Psoas muscle (tissue), 8 donors: Measurements from ENCODE around the gene SH2D3A. TPM values are rescaled to one million over a fixed set of nuclear protein-coding genes. Genes with fewer than 3 reads are reported as not detected.

Experiments used
- ATAC-seq, 4 donors: fragments of 200-7000 bp; cut with Tn5 transposase; one replicate each; pipeline ENCODE4 v1.9.1; 2020; ENCODE audit warnings: moderate library complexity in 3 of 4, mild to moderate bottlenecking in 2 of 4
- DNase-seq, 2 donors: peaks; one replicate each; pipeline ENCODE4 v3.0.0-alpha.2; 2020
- H3K27ac ChIP-seq: fragments of 200-600 bp; one replicate; pipeline ENCODE4 v1.8.0; 2022
- H3K27me3 ChIP-seq, 3 donors: fragments of 200-600 bp in 1 of 3; one replicate each; pipeline versions ENCODE4 v1.6.1 to v1.8.0; 2013 to 2022; ENCODE audit warnings: low read length in 2 of 3, mild to moderate bottlenecking in 2 of 3, moderate library complexity in 1 of 3; ENCODE audit not compliant: insufficient read depth in 3 of 3
- H3K36me3 ChIP-seq, 2 donors: fragments of 200-600 bp in 1 of 2; one replicate each; pipeline versions ENCODE4 v1.6.1 to v1.8.0; 2013 to 2022; ENCODE audit warnings: low read depth in 1 of 2, mild to moderate bottlenecking in 1 of 2, moderate library complexity in 1 of 2; ENCODE audit not compliant: insufficient read depth in 1 of 2
- H3K4me1 ChIP-seq: fragments of 200-600 bp; one replicate; pipeline ENCODE4 v1.8.0; 2022
- H3K4me3 ChIP-seq: fragments of 200-600 bp; one replicate; pipeline ENCODE4 v1.8.0; 2022; ENCODE audit warnings: mild to moderate bottlenecking
- H3K9me3 ChIP-seq: fragments of 200-600 bp; one replicate; pipeline ENCODE4 v1.8.0; 2022
- WGBS, 3 donors: extraction: QIAGEN DNeasy Blood & Tissue Kit; methylation state at CpG; one replicate each; pipeline versions ENCODE4 v1.1.6 to v1.1.7; 2013; 5-methylcytosine and 5-hydroxymethylcytosine counted together
- intact Hi-C, 2 donors: fragments of 100-400 bp; cut with DNase I; formaldehyde crosslinking; loops; one replicate each; pipeline versions ENCODE4 v1.11.0 to v1.14.2; 2022
- polyA plus RNA-seq, 3 donors: library from polyadenylated mRNA; stranded (reverse); fragments of 200-250 nt; gene quantifications; one replicate each; pipeline ENCODE4 v1.2.3, GENCODE V29; 2013
- total RNA-seq, 4 donors: library from RNA; stranded (reverse); fragmentation: NEBNext Ultra II Directional in 2 of 4; extraction: Animal tissue kit (Norgen Biotek cat#: 25700) in 2 of 4; gene quantifications; one replicate each; pipeline versions ENCODE4 v1.2.1 to v1.2.4, GENCODE V29; 2021 to 2023
- TF ChIP-seq, protein P1 (sequence below): fragments of 200-600 bp; IDR thresholded peaks from one replicate; pipeline ENCODE4 v1.8.0; 2022; ENCODE audit warnings: antibody characterized with exemption
- donor health status: healthy with polysubstance abuse.
- donor health status: DM: no; HTN: no; CAD: no; lungs with moderate emphysema.
- donor health status: Bipolar disorder and iron deficiency.
- donor health status: healthy.
- donor health status: DM: yes; HTN: yes; CAD: no.
- donor health status: DM: no; HTN: no; CAD: no.
- donor health status: DM: no; HTN: no; CAD: no.
- donor health status: DM: yes; HTN: yes; CAD: no.

The SH2D3A gene
- total and polyA plus RNA-seq, 7 donors = 0.07 to 0.17 (median 0.12) TPM; not detected in 3

DNA sequence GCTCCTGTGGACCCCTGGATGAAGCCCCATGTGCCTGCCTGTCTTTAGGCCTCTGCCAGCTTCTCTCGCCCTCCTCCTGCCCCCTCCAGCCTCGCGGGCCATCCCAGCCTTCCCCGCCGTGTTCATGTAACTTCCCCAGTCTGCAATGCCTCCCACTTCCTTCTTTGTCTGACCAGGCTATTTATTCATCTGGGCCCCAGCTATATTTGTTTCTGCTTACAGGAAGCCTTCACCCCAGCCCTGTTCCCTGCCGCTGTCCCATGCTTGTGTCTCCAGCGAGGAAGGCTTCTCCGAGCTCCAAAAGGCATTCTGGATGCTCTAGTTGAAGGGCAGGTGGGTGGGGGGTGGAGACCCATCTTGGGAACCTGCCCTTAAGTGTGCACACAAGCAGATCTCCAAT, 38.9 kb downstream of the SH2D3A start:
- H3K4me1 ChIP-seq = no peaks in the 10 kb centered on the region
- intact Hi-C loops = no loop called here
- TF ChIP-seq, protein P1, sequence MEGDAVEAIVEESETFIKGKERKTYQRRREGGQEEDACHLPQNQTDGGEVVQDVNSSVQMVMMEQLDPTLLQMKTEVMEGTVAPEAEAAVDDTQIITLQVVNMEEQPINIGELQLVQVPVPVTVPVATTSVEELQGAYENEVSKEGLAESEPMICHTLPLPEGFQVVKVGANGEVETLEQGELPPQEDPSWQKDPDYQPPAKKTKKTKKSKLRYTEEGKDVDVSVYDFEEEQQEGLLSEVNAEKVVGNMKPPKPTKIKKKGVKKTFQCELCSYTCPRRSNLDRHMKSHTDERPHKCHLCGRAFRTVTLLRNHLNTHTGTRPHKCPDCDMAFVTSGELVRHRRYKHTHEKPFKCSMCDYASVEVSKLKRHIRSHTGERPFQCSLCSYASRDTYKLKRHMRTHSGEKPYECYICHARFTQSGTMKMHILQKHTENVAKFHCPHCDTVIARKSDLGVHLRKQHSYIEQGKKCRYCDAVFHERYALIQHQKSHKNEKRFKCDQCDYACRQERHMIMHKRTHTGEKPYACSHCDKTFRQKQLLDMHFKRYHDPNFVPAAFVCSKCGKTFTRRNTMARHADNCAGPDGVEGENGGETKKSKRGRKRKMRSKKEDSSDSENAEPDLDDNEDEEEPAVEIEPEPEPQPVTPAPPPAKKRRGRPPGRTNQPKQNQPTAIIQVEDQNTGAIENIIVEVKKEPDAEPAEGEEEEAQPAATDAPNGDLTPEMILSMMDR = no peak

DNA sequence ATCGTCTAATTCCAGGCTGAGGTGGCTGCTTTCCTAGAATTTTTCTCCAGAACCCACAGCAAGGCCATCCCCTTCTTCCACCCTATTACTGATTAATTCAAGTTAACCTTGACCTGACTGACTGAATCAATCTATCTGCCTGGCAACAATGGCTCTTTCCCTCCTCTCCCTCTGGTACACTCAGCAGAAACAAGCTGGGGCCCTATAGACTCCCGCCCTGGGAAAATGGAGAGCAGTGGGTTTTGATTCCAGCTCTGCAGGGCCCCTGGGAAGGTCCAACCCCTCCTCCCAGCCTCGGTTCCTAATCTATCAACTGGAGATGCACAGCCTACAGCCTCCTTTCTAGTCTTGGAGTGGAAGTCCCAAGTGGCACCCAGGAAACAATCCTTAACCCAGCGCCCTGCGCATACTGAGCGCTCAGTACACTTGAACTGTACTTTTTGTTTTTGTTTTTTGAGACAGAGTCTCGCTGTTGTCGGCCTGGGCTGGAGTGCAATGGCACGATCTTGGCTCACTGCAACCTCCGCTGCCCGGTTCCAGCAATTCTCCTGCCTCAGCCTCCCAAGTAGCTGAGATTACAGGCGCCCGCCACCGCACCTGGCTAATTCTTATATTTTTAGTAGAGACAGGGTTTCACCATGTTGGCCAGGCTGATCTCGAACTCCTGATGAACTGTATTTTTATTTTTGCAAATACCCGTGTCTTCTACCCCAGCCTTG, 41.6 kb downstream of the SH2D3A start:
- ATAC-seq (no peak), DNase-seq (no peak)
- H3K27ac ChIP-seq = no peak overlapping the region
- no peaks in the 10 kb centered on the region for H3K9me3 ChIP-seq
- no peaks in the 10 kb centered on the region for H3K4me1 ChIP-seq
- peaks cover 0 to 6% of the 10 kb centered on the region in 2 donors for H3K36me3 ChIP-seq
- 82 to 86% (median 83%) methylated on average over 16 of the region's 16 CpGs for WGBS, 3 donors
- no peak overlapping the region for H3K4me3 ChIP-seq
- intact Hi-C loops = no loop called here
- H3K27me3 ChIP-seq = peaks cover 0 to 1% (median 0%) of the 10 kb centered on the region in 3 donors
- TF ChIP-seq, protein P1 = no peak

More for the DNA sequence above, 38.9 kb downstream of the SH2D3A start:
- Histone ChIP-seq H3K27ac (no peak overlapping the region), H3K27me3 (no peaks in the 10 kb centered on the region), H3K4me3 (no peak overlapping the region), H3K36me3 (peaks cover 0 to 27% of the 10 kb centered on the region in 2 donors), H3K9me3 (no peaks in the 10 kb centered on the region)
- 34 to 36% (median 36%) methylated on average over 6 to 8 of the region's 8 CpGs for WGBS, 3 donors
- DNase-seq (no peak), ATAC-seq (no peak)

DNA sequence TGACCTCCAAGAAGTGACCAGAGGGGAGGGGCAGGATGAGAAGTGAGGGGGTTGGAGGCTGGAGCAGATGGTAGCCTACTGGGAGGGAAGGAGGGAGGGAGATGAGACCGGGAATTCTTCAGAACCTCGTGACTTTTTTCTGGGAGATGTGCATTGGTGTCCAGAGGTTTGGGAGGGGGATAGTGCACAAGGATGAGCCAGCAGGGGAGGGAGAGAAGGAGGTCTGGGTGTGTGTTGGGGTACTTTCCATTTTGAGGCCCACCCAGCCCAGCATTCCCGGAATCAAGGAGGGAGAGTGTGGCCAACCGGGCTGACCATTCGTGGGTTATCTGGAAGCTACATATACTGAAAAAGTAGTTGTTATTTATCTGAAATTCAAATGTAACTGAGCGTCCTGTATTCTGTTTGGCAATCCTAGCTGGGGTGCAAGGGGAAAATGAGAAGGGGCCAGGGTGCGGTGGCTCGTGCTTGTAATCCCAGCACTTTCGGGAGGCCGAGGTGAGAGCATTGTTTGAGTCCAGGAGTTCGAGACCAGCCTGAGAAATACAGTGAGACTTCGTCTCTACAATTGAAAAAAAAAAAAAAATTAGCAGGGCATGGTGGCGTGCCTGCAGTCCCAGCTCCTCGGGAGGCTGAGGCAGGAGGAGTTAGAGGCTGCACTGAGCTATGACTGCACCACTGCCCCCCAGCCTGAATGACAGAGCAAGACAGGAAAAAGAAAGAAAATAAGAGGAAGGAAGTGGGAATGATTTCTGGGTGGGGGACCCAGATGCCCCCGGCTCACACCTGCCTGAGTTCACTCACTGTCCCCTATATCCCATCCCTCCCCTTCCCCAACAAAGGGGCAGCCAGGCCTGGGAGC, 42.4 kb downstream of the SH2D3A start:
- WGBS, 3 donors = 61 to 70% (median 67%) methylated on average over 15 of the region's 15 CpGs

DNA sequence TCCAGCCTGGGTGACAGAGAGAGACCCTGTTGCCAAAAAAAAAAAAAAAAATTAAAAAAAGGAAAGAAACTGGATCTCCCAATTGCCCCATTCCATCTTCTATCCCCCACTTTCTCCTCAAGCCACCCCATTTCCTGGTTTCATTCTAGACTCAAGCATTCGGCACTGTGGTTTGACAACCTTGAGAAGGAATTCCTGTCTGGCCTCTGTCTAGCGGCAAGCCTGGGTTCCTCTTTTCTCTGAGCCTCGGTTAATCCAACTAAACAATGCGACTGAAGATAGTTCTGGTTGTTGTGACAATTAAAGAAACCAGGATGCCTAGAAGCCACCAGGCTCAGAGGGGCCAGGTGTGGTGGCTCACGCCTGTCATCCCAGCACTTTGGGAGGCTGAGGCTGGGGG, 43.5 kb downstream of the SH2D3A start:
- TF ChIP-seq, protein P1 = no peak
- peaks cover 0 to 3% (median 0%) of the 10 kb centered on the region in 3 donors for H3K27me3 ChIP-seq

More for the DNA sequence above, 42.4 kb downstream of the SH2D3A start:
- intact Hi-C loops = no loop called here
- H3K9me3 ChIP-seq = no peaks in the 10 kb centered on the region
- peaks cover 0 to 3% (median 0%) of the 10 kb centered on the region in 3 donors for H3K27me3 ChIP-seq
- no peak overlapping the region for H3K27ac ChIP-seq
- peaks cover 0 to 3% of the 10 kb centered on the region in 2 donors for H3K36me3 ChIP-seq
- ATAC-seq (no peak), DNase-seq (peak in 1 of 2 donors; percentile 8)
- TF ChIP-seq, protein P1 = no peak
- no peak overlapping the region for H3K4me3 ChIP-seq
- H3K4me1 ChIP-seq = no peaks in the 10 kb centered on the region

More for the DNA sequence above, 43.5 kb downstream of the SH2D3A start:
- WGBS, 3 donors = 71 to 79% (median 78%) methylated on average over 5 of the region's 5 CpGs
- ATAC-seq (peak in 1 of 4 donors; percentile 16), DNase-seq (peak in 1 of 2 donors; percentile 49)
- H3K36me3 ChIP-seq = no peaks in the 10 kb centered on the region
- H3K4me1 ChIP-seq = no peaks in the 10 kb centered on the region
- no peak overlapping the region for H3K4me3 ChIP-seq
- intact Hi-C loops = no loop called here
- no peak overlapping the region for H3K27ac ChIP-seq
- no peaks in the 10 kb centered on the region for H3K9me3 ChIP-seq
